Neural crest cell (in vitro differentiated cells): Measurements from ENCODE around the gene ASH1L. TPM values are rescaled to one million over a fixed set of nuclear protein-coding genes. Genes with fewer than 3 reads are reported as not detected.

ENCODE experiments used
- DNase-seq: peaks from one replicate; pipeline ENCODE4 v3.0.0; 2021; ENCODE audit warnings: low read depth, mixed read lengths, low spot score
- H3K27ac Mint-ChIP-seq: one replicate; pipeline ENCODE4 v1.8.0; 2021; ENCODE audit warnings: mild to moderate bottlenecking, mixed read lengths; ENCODE audit not compliant: unreplicated experiment
- H3K27me3 Mint-ChIP-seq: 2 replicates; pipeline ENCODE4 v1.8.0; 2021; ENCODE audit warnings: low read depth, mild to moderate bottlenecking, mixed read lengths
- H3K36me3 Mint-ChIP-seq: 2 replicates; pipeline ENCODE4 v1.8.0; 2021; ENCODE audit warnings: low read depth, mild to moderate bottlenecking, mixed read lengths
- H3K4me1 Mint-ChIP-seq: 2 replicates; pipeline ENCODE4 v1.8.0; 2021; ENCODE audit warnings: mixed read lengths
- H3K4me3 Mint-ChIP-seq: one replicate; pipeline ENCODE4 v1.8.0; 2021; ENCODE audit warnings: mild to moderate bottlenecking, mixed read lengths
- H3K9me3 Mint-ChIP-seq: 2 replicates; pipeline ENCODE4 v1.8.0; 2021; ENCODE audit warnings: mixed read lengths
- CTCF ChIP-seq: fragments of 200-600 bp; sonication (generic); conservative IDR thresholded peaks from 2 replicates; pipeline ENCODE4 v1.5.0; 2021; ENCODE audit warnings: antibody characterized with exemption, mild to moderate bottlenecking
- total RNA-seq: library from RNA; stranded (reverse); gene quantifications from 2 replicates; pipeline ENCODE4 v1.2.1, GENCODE V29; 2021

ASH1L gene
- total RNA-seq, 1 donor from 2014 or later = 35.4 TPM

GRCh38 chr1:155466996-155467395 lies 95.6 kb downstream of the ASH1L start:
- Mint-ChIP-seq H3K9me3 (peaks cover 2% of the 10 kb centered on the region), H3K4me1 (no peaks in the 10 kb centered on the region), H3K27ac (no peak overlapping the region), H3K27me3 (no peaks in the 10 kb centered on the region), H3K36me3 (peaks cover 19% of the 10 kb centered on the region), H3K4me3 (no peak overlapping the region)
- TF ChIP-seq CTCF = no peak
- DNase-seq = no peak

- no peak for DNase-seq
- H3K27ac Mint-ChIP-seq = no peak overlapping the region
These were observed 96.0 kb downstream of the ASH1L start for GRCh38 chr1:155466617-155466972.

GRCh38 chr1:155463865-155464650 lies 98.5 kb downstream of the ASH1L start:
- Mint-ChIP-seq H3K27ac (no peak overlapping the region), H3K27me3 (no peaks in the 10 kb centered on the region), H3K4me3 (no peak overlapping the region), H3K4me1 (no peaks in the 10 kb centered on the region), H3K36me3 (peaks cover 8% of the 10 kb centered on the region), H3K9me3 (no peaks in the 10 kb centered on the region)
- no peak for DNase-seq
- TF ChIP-seq CTCF = no peak

More at GRCh38 chr1:155466617-155466972, 96.0 kb downstream of the ASH1L start:
- H3K9me3 Mint-ChIP-seq = peaks cover 1% of the 10 kb centered on the region
- peaks cover 17% of the 10 kb centered on the region for H3K36me3 Mint-ChIP-seq
- no peaks in the 10 kb centered on the region for H3K4me1 Mint-ChIP-seq
- no peak for TF ChIP-seq CTCF
- H3K4me3 Mint-ChIP-seq = no peak overlapping the region
- no peaks in the 10 kb centered on the region for H3K27me3 Mint-ChIP-seq

- H3K4me1 Mint-ChIP-seq = peaks cover 11% of the 10 kb centered on the region
- no peaks in the 10 kb centered on the region for H3K9me3 Mint-ChIP-seq
- no peak for TF ChIP-seq CTCF
- H3K27ac Mint-ChIP-seq = peak overlapping the region; percentile 35
- peaks cover 12% of the 10 kb centered on the region for H3K36me3 Mint-ChIP-seq
- no peak overlapping the region for H3K4me3 Mint-ChIP-seq
- DNase-seq = no peak
- H3K27me3 Mint-ChIP-seq = no peaks in the 10 kb centered on the region
These were observed 104.5 kb downstream of the ASH1L start for GRCh38 chr1:155458111-155458510.

- Mint-ChIP-seq H3K36me3 (peaks cover 11% of the 10 kb centered on the region), H3K27me3 (no peaks in the 10 kb centered on the region), H3K27ac (no peak overlapping the region), H3K9me3 (no peaks in the 10 kb centered on the region), H3K4me1 (peaks cover 11% of the 10 kb centered on the region), H3K4me3 (no peak overlapping the region)
- TF ChIP-seq CTCF = no peak
- no peak for DNase-seq
These were observed 105.3 kb downstream of the ASH1L start for GRCh38 chr1:155457266-155457665.
